Panc1 (cell line): ENCODE results near the gene SPIRE1. TPM values are rescaled to one million over a fixed set of nuclear protein-coding genes. Genes with fewer than 3 reads are reported as not detected.

Experiments used
- ATAC-seq: fragments of 200-7000 bp; cut with Tn5 transposase; 2 replicates; pipeline ENCODE4 v1.9.1; 2020; ENCODE audit warnings: mild to moderate bottlenecking, moderate library complexity
- BruUV-seq: library from RNA; stranded (reverse); fragments of 400-500 nt; replicated peaks from 2 replicates; lab custom pipeline; 2021; lab: Mats Ljungman, UMichigan
- CTCF ChIA-PET: fragments of 300-600 bp; sonication (Branson Sonifier 250); formaldehyde crosslinking; loops from one replicate; lab custom pipeline; 2022; ENCODE audit warnings: antibody characterized with exemption; lab: Charles Lee
- POLR2A ChIA-PET: fragments of 300-600 bp; sonication (Branson Sonifier 250); formaldehyde crosslinking; loops from one replicate; lab custom pipeline; 2022; ENCODE audit warnings: antibody characterized with exemption; lab: Charles Lee
- DNase-seq: peaks from one replicate; pipeline ENCODE4 v3.0.0-alpha.2; 2010; ENCODE audit warnings: low read depth, low spot score
- H3K27ac ChIP-seq: 2 replicates; pipeline ENCODE4 v1.5.1; 2011; ENCODE audit warnings: mild to moderate bottlenecking, low read length, inconsistent platforms
- H3K27me3 ChIP-seq: fragments of 200-500 bp; sonication (Bioruptor generic); 2 replicates; pipeline ENCODE4 v1.6.0; 2014; ENCODE audit warnings: low read length, inconsistent platforms; ENCODE audit not compliant: control insufficient read depth, insufficient read depth
- H3K36me3 ChIP-seq: fragments of 200-500 bp; sonication (Bioruptor generic); 2 replicates; pipeline ENCODE4 v1.5.1; 2014; ENCODE audit warnings: inconsistent platforms, mild to moderate bottlenecking, low read length, moderate library complexity; ENCODE audit not compliant: control insufficient read depth, insufficient read depth
- H3K4me1 ChIP-seq: 2 replicates; pipeline ENCODE4 v1.5.1; 2011; ENCODE audit warnings: inconsistent platforms, mild to moderate bottlenecking, low read length, moderate library complexity; ENCODE audit not compliant: control insufficient read depth, insufficient read depth
- H3K4me3 ChIP-seq, 2 experiments: 2 replicates each; pipeline ENCODE4 v1.5.1; 2011 to 2012; ENCODE audit warnings: low read depth in 2 of 2, low read length in 2 of 2, mild to moderate bottlenecking in 2 of 2, inconsistent platforms in 1 of 2, moderate library complexity in 1 of 2
- H3K9me3 ChIP-seq: fragments of 200-500 bp; sonication (Bioruptor generic); 2 replicates; pipeline ENCODE4 v1.5.1; 2014; ENCODE audit warnings: low read depth, mild to moderate bottlenecking, inconsistent platforms, low read length, moderate library complexity; ENCODE audit not compliant: control insufficient read depth, insufficient read depth
- POLR2AphosphoS5 ChIP-seq: IDR thresholded peaks from 2 replicates; pipeline ENCODE4 v1.6.1; 2012; ENCODE audit warnings: mild to moderate bottlenecking, low read depth, low read length, moderate library complexity
- SIN3A ChIP-seq: IDR thresholded peaks from 2 replicates; pipeline ENCODE4 v1.6.1; 2012; ENCODE audit warnings: low read depth, mild to moderate bottlenecking, low read length, moderate library complexity, borderline replicate concordance; ENCODE audit not compliant: insufficient read depth
- TCF7L2 ChIP-seq: IDR thresholded peaks from 2 replicates; pipeline ENCODE4 v1.6.1; 2011; ENCODE audit warnings: mild to moderate bottlenecking, low read depth, low read length, inconsistent platforms
- in situ Hi-C: cut with HindIII; loops from 2 replicates; pipeline ENCODE4 v1.10.0; 2016; ENCODE audit warnings: low sequenced_read_pairs, low pct_unique_long_range_greater_than_20kb
- intact Hi-C: fragments of 100-400 bp; cut with micrococcal nuclease; formaldehyde crosslinking; loops from one replicate; pipeline ENCODE4 v1.10.0; 2022; ENCODE audit not compliant: unreplicated experiment
- total RNA-seq: library from RNA; stranded (reverse); gene quantifications from one replicate; pipeline ENCODE4 v1.2.1, GENCODE V29; 2021; ENCODE audit not compliant: unreplicated experiment
- TF ChIP-seq, protein P1 (sequence below): fragments of 450-650 bp; IDR thresholded peaks from 2 replicates; pipeline ENCODE4 v1.5.1; 2017; ENCODE audit warnings: mild to moderate bottlenecking
- TF ChIP-seq, protein P2 (sequence below), 2 experiments: IDR thresholded peaks; 2 replicates each; pipeline ENCODE4 v1.6.1; 2011 to 2012; ENCODE audit warnings: low read depth in 2 of 2, control low read depth in 1 of 2, low read length in 1 of 2, mild to moderate bottlenecking in 1 of 2, moderate library complexity in 1 of 2; ENCODE audit not compliant: insufficient read depth in 1 of 2

SPIRE1 gene
- total RNA-seq, 1 experiment from 2014 or later = 45.5 TPM

DNA sequence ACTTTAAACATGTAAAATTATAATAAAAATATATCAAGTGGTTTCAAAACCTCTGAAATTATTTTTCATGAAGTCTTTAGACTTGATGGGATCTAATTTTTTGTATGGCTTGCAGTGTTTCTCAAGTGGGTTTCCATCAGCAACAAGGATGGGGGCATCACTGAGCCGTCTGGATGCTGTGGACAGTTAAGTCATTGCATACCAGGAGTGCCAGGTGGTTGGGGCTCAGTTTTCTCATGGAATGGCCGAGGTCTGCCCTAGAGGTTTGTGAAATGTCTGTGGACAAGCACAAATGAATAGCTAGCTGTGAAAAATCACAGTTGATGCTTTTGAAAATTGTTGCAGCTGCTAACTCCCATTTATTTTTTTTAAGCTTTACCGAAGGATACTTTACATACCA lies 248.4 kb downstream of the SPIRE1 start:
- no TSS peak for BruUV-seq
- intact Hi-C loops (no loop called here), in situ Hi-C loops (no loop called here)
- CTCF ChIA-PET = no interaction called here
- TF ChIP-seq SIN3A (no peak), TCF7L2 (no peak), POLR2AphosphoS5 (no peak)
- TF ChIP-seq, protein P1, sequence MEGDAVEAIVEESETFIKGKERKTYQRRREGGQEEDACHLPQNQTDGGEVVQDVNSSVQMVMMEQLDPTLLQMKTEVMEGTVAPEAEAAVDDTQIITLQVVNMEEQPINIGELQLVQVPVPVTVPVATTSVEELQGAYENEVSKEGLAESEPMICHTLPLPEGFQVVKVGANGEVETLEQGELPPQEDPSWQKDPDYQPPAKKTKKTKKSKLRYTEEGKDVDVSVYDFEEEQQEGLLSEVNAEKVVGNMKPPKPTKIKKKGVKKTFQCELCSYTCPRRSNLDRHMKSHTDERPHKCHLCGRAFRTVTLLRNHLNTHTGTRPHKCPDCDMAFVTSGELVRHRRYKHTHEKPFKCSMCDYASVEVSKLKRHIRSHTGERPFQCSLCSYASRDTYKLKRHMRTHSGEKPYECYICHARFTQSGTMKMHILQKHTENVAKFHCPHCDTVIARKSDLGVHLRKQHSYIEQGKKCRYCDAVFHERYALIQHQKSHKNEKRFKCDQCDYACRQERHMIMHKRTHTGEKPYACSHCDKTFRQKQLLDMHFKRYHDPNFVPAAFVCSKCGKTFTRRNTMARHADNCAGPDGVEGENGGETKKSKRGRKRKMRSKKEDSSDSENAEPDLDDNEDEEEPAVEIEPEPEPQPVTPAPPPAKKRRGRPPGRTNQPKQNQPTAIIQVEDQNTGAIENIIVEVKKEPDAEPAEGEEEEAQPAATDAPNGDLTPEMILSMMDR = no peak
- TF ChIP-seq, protein P2, sequence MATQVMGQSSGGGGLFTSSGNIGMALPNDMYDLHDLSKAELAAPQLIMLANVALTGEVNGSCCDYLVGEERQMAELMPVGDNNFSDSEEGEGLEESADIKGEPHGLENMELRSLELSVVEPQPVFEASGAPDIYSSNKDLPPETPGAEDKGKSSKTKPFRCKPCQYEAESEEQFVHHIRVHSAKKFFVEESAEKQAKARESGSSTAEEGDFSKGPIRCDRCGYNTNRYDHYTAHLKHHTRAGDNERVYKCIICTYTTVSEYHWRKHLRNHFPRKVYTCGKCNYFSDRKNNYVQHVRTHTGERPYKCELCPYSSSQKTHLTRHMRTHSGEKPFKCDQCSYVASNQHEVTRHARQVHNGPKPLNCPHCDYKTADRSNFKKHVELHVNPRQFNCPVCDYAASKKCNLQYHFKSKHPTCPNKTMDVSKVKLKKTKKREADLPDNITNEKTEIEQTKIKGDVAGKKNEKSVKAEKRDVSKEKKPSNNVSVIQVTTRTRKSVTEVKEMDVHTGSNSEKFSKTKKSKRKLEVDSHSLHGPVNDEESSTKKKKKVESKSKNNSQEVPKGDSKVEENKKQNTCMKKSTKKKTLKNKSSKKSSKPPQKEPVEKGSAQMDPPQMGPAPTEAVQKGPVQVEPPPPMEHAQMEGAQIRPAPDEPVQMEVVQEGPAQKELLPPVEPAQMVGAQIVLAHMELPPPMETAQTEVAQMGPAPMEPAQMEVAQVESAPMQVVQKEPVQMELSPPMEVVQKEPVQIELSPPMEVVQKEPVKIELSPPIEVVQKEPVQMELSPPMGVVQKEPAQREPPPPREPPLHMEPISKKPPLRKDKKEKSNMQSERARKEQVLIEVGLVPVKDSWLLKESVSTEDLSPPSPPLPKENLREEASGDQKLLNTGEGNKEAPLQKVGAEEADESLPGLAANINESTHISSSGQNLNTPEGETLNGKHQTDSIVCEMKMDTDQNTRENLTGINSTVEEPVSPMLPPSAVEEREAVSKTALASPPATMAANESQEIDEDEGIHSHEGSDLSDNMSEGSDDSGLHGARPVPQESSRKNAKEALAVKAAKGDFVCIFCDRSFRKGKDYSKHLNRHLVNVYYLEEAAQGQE (IDR thresholded peaks at IDR 0.05; ENCODE audit: insufficient read depth in 1 of 2, low read depth in 2 of 2, low read length in 1 of 2) = no peak
- ATAC-seq (no peak), DNase-seq (no peak)
- Histone ChIP-seq H3K9me3 (no peaks in the 10 kb centered on the region), H3K27me3 (0 out of 2 replicates have a peak, but pooled peaks cover 3% of the 10 kb centered on the region), H3K27ac (no peak overlapping the region), H3K4me1 (peaks cover 7% of the 10 kb centered on the region; the same call in 1 of the 2 replicates), H3K4me3 (no peak overlapping the region), H3K36me3 (no peaks in the 10 kb centered on the region)
- POLR2A ChIA-PET = no interaction called here

DNA sequence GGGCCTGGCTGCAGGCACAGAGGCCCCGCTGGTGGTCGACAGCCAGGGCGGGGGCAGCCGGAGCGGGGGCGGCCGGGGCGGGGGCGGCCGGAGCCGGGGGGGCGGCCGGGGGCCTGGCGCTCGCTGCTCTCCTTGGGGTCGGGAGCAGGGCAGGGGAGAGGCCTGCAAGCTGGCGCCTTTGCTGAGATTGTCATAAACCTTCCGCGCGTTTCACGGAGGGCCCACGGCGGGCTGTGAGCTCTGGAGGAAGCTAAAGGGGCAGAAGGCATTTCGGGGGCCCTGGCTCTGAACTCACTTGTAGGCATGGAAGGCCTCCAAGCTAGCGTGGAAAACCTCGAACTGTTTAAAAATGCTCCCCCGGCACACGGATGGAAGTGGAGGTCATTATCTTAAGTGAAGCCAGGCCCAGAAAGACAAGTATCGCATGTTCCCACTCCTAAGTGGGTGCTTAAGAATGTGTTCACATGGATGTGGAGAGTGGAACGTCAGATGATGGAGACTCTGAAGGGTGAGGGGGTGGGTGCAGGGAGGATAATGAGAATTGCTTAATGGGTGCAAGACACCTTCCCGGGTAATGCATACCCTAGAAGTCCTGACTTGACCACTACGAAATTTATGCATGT lies 249.5 kb downstream of the SPIRE1 start:
- 0 out of 2 replicates have a peak, but pooled peaks cover 3% of the 10 kb centered on the region for H3K27me3 ChIP-seq
- TF ChIP-seq, protein P1 = no peak
- TF ChIP-seq, protein P2 (IDR thresholded peaks at IDR 0.05; ENCODE audit: insufficient read depth in 1 of 2, low read depth in 2 of 2, low read length in 1 of 2) = no peak
- TF ChIP-seq POLR2AphosphoS5 (no peak), TCF7L2 (no peak), SIN3A (no peak)
- no peak for DNase-seq
- H3K27ac ChIP-seq = peak overlapping the region; percentile 77
- peaks cover 15% of the 10 kb centered on the region; the same call in 1 of the 2 replicates for H3K4me1 ChIP-seq
- no TSS peak for BruUV-seq
- peak overlapping the region; percentile 59 to 70 for H3K4me3 ChIP-seq
- ChIA-PET POLR2A (no interaction called here), CTCF (no interaction called here)
- H3K36me3 ChIP-seq = no peaks in the 10 kb centered on the region
- ATAC-seq = peak; percentile 10
- in situ Hi-C loops (no loop called here), intact Hi-C loops (no loop called here)
- no peaks in the 10 kb centered on the region for H3K9me3 ChIP-seq
